ENCODE results near the gene TMBIM4.

GRCh38 chr12:66119229-66119869 lies 50.4 kb downstream of the TMBIM4 start:
- TF ChIP-seq CTCF (IDR thresholded peaks at IDR 0.05 in 4 of 5, conservative IDR thresholded peaks at IDR 0.05 in 1 of 5) (no peak), POLR2A (IDR thresholded peaks at IDR 0.05) (no peak)

All from gastrocnemius medialis (tissue), 4 donors.